ENCODE measurements around the gene ZNF474.

GRCh38 chr5:122180863-122181548 is 51.7 kb downstream of the ZNF474 start:
- TF ChIP-seq GATA2 (IDR thresholded peaks at IDR 0.05; ENCODE audit: low read depth, low read length) (no peak), GATA3 (IDR thresholded peaks at IDR 0.05; ENCODE audit: low read depth, low read length) (no peak)

All from SH-SY5Y (cell line).